HFFc6 (cell line): Measurements from ENCODE around the gene GBX2. TPM values are rescaled to one million over a fixed set of nuclear protein-coding genes. Genes with fewer than 3 reads are reported as not detected.

ENCODE experiments used
- DNase-seq: peaks from one replicate; pipeline ENCODE4 v3.0.0-alpha.2; 2018
- H3K27ac Mint-ChIP-seq: 2 replicates; pipeline ENCODE4 v1.8.0; 2020; ENCODE audit warnings: mild to moderate bottlenecking, mixed read lengths
- H3K27me3 Mint-ChIP-seq: 2 replicates; pipeline ENCODE4 v1.8.0; 2021; ENCODE audit warnings: mild to moderate bottlenecking, moderate library complexity, mixed read lengths; ENCODE audit not compliant: insufficient read depth
- H3K36me3 Mint-ChIP-seq: 2 replicates; pipeline ENCODE4 v1.8.0; 2021; ENCODE audit warnings: low read depth, mixed read lengths
- H3K4me1 Mint-ChIP-seq: 2 replicates; pipeline ENCODE4 v1.8.0; 2020; ENCODE audit warnings: low read depth, mixed read lengths
- H3K4me3 Mint-ChIP-seq: 2 replicates; pipeline ENCODE4 v1.8.0; 2020; ENCODE audit warnings: mild to moderate bottlenecking, moderate library complexity, mixed read lengths
- H3K9me3 Mint-ChIP-seq: 2 replicates; pipeline ENCODE4 v1.8.0; 2020; ENCODE audit warnings: mild to moderate bottlenecking, mixed read lengths
- total RNA-seq, 6 experiments: library from RNA; stranded (reverse); fragmentation: NEBNext Ultra II Directional; extraction: Animal tissue kit (Norgen Biotek cat#: 25700); gene quantifications; 2 replicates in 1 of 6; 3 replicates in 5 of 6; pipeline ENCODE4 v1.2.3, GENCODE V29; 2021
- TF ChIP-seq, protein P1 (sequence below): fragments of 200-600 bp; sonication (generic); IDR thresholded peaks from 2 replicates; pipeline ENCODE4 v1.5.0; 2021; ENCODE audit warnings: antibody characterized with exemption, mild to moderate bottlenecking

Gene GBX2
- total RNA-seq, 6 experiments from 2014 or later: not detected

DNA sequence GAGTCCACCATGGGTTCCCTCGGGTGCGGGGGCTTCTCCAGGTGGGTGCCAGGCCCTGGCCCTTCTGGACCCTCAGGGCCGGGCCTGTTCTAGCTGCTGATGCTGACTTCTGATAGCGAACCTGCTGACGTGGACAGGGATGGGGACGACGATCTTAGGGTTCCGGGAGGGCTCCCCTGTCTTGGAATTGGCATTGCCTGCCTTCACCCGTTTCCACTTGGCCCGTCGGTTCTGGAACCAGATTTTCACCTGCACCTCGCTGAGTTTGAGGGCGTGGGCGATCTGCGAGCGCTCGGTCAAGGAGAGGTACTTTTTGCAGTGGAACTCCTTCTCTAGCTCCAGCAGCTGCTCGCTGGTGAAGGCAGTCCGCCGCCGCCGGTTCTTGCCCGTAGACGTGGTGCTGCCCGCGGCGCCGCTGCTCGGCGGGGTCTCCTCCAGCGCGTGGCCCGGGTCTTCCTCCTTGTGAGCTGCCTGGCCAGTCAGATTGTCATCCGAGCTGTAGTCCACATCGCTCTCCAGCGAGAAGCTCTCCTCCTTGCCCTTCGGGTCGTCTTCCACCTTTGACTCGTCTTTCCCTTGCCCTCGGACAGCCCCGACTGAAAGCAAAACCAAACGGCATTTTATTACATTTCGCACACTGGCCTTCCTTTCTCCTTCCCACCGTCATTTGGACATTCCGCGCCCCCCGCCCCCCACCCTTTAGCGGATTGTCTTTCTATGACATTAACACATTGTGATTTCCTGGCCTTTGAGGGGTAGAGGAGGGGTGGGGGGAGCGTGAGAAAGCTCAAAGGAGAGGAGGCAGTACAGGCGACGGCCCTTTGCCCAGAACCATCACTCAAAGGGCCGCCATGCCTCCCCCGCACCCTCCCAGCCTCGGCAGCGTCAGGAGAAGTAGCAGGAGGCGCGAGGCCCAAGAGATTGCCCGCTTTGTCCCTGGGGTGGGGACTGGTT is 2.1 kb downstream of the GBX2 start:
- no peaks in the 10 kb centered on the region for H3K36me3 Mint-ChIP-seq
- TF ChIP-seq, protein P1, sequence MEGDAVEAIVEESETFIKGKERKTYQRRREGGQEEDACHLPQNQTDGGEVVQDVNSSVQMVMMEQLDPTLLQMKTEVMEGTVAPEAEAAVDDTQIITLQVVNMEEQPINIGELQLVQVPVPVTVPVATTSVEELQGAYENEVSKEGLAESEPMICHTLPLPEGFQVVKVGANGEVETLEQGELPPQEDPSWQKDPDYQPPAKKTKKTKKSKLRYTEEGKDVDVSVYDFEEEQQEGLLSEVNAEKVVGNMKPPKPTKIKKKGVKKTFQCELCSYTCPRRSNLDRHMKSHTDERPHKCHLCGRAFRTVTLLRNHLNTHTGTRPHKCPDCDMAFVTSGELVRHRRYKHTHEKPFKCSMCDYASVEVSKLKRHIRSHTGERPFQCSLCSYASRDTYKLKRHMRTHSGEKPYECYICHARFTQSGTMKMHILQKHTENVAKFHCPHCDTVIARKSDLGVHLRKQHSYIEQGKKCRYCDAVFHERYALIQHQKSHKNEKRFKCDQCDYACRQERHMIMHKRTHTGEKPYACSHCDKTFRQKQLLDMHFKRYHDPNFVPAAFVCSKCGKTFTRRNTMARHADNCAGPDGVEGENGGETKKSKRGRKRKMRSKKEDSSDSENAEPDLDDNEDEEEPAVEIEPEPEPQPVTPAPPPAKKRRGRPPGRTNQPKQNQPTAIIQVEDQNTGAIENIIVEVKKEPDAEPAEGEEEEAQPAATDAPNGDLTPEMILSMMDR: no peak
- peaks cover 11% of the 10 kb centered on the region; the same call in 1 of the 2 replicates for H3K4me1 Mint-ChIP-seq
- peak overlapping the region; percentile 75 for H3K4me3 Mint-ChIP-seq
- H3K9me3 Mint-ChIP-seq: no peaks in the 10 kb centered on the region; the same call in 1 of the 2 replicates
- H3K27ac Mint-ChIP-seq: no peak overlapping the region
- DNase-seq: no peak
- H3K27me3 Mint-ChIP-seq: peaks cover 53% of the 10 kb centered on the region

DNA sequence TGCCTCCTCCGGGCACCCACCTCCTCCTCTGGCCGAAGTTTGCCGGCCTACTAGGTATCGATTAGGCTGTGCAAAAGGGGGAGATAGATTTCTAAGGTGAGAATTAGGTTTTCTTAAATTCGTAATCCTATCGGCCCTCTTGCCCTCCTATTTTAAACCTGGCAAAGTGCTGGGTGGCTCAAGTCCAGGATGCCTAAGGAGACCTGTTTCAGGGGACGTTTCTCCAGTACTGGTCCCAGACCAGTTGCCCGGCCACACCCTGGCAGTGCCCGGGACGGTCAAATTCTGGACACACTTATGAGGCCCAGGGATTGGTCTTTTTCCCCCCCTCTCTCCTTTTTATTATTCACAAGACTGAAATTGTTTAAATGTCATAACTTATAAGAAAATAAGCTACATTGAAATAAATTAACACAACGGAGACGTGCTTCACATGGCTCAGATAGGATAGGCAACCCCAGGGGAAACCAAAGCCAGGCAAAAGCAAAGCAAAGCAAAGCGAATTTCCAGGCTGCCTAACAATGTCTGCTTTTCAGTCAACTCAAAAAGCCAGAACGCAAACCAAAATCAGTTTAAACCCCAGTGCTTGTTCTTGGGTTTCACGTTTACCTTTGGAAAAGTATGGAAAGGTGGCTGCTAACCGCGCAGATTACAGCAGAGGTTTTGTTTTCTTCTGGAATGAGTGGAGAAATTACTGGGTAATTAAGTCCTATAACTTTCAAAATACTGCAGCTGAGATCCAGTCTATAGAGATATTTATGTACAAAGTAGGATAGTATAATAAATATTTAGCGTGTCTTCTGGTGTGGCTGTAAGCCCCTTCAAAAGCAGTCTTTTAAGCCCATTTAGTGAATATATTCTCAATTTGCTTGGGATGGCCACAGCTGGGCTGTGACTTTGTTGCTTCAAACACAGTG is 3.0 kb downstream of the GBX2 start:
- no peak for DNase-seq
- H3K27me3 Mint-ChIP-seq: peaks cover 50% of the 10 kb centered on the region
- H3K36me3 Mint-ChIP-seq: no peaks in the 10 kb centered on the region
- no peaks in the 10 kb centered on the region; the same call in 1 of the 2 replicates for H3K9me3 Mint-ChIP-seq
- no peak overlapping the region for H3K27ac Mint-ChIP-seq
- TF ChIP-seq, protein P1: no peak
- peaks cover 11% of the 10 kb centered on the region; the same call in 1 of the 2 replicates for H3K4me1 Mint-ChIP-seq
- no peak overlapping the region for H3K4me3 Mint-ChIP-seq

DNA sequence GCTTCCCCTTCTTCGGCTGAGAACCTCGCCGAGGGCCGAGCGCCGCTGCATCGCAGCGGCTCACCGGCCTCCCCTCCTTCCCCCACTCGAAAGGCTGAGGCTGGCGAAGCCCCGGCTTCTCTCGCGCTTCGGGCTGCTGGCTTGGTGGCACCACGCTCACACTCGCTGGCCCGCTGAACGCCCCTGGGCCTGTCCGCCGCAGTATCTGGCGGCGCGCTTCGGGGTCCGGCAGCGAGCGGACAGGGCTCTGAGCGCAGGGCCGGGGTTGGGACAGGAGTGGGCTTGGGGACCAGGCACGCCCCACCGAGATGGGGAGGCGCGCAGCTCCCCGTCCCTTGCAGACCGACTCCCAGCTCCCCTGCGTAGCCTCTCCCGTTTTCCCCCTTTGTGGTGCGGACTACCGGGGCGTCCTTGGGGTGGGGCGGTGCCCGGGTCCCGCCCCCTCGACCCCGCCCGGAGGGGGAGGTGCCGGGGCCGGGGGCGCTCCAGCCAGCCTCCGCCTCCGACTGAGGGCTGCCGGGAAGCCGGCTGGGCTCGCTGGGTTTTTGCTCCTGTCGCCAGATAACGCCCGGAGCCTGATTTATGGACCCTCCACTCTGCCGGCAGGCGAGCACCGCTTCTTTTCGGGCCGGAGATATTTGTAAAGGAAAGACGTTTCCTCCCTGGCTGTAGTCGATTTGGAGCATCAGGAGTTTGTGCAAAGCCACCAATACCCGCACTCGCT is 3.8 kb downstream of the GBX2 start:
- Mint-ChIP-seq H3K4me1 (peaks cover 11% of the 10 kb centered on the region; the same call in 1 of the 2 replicates), H3K27me3 (peaks cover 44% of the 10 kb centered on the region), H3K36me3 (no peaks in the 10 kb centered on the region), H3K27ac (no peak overlapping the region), H3K9me3 (no peaks in the 10 kb centered on the region; the same call in 1 of the 2 replicates), H3K4me3 (no peak overlapping the region)
- DNase-seq: no peak
- TF ChIP-seq, protein P1: no peak

DNA sequence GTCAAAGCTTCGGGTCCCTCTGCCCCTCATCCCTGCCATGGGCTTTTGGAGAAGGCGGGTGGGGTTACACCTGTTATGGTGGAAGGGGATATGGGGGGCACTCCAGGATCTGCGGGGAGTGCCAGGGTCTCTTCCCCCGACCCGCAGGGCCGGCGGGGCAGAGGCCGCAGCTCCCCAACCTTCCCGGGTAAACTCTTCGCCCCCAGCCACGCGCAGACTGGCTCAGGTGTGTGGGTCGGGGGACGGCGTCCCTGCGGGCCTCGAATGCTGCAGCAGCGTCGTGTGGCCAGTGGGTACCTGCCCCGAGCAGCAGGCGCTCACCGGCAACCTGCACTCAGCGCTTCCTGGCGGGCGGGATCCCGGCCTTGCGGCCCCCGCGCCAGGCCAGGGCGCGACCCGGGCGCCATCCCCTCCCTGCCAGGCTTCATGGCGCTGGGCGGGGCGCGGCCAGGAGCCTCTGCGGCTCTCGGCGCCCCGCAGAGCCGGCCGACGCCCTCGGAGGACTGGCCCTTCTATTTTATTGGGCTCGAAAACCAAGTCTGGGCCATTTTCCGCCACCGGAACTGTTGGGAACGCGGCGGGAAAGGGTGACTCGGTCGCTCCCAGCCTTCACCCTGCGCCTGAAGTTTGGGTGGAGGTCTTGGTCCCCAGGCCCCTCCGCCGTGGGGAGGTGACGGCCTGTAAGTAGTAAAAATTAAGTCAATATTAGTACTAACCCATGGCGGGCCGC is 4.5 kb downstream of the GBX2 start:
- TF ChIP-seq, protein P1: no peak
- H3K9me3 Mint-ChIP-seq: no peaks in the 10 kb centered on the region; the same call in 1 of the 2 replicates
- peaks cover 11% of the 10 kb centered on the region; the same call in 1 of the 2 replicates for H3K4me1 Mint-ChIP-seq
- H3K27me3 Mint-ChIP-seq: peaks cover 42% of the 10 kb centered on the region
- no peak for DNase-seq
- no peaks in the 10 kb centered on the region for H3K36me3 Mint-ChIP-seq
- H3K4me3 Mint-ChIP-seq: no peak overlapping the region
- no peak overlapping the region for H3K27ac Mint-ChIP-seq
